ENCODE data around the gene CRYGA.

DNA sequence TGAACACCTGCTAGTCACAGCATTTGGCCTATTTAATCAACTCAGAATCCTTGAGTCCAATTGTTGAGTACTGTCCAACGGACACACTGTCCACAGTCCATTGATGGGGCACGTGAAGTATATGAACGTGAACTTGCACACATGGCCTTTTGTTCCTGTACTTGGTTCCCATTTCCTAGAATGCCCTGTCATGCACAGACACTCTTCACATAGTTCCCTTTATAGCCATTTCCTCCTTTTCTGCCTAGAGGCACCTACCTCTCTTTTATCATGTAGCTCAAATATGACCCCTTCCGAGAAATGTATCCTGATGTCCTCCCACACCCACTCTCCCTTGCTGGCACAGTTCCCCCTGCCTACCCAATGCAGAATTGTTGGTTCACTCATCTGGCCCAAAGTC is 8.7 kb upstream of the CRYGA start:
- TF ChIP-seq, protein P1, sequence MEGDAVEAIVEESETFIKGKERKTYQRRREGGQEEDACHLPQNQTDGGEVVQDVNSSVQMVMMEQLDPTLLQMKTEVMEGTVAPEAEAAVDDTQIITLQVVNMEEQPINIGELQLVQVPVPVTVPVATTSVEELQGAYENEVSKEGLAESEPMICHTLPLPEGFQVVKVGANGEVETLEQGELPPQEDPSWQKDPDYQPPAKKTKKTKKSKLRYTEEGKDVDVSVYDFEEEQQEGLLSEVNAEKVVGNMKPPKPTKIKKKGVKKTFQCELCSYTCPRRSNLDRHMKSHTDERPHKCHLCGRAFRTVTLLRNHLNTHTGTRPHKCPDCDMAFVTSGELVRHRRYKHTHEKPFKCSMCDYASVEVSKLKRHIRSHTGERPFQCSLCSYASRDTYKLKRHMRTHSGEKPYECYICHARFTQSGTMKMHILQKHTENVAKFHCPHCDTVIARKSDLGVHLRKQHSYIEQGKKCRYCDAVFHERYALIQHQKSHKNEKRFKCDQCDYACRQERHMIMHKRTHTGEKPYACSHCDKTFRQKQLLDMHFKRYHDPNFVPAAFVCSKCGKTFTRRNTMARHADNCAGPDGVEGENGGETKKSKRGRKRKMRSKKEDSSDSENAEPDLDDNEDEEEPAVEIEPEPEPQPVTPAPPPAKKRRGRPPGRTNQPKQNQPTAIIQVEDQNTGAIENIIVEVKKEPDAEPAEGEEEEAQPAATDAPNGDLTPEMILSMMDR (conservative IDR thresholded peaks at IDR 0.05), result no peak
- TF ChIP-seq ZFX (IDR thresholded peaks at IDR 0.05), result no peak
